ENCODE results near the gene TMEM115. TPM values are rescaled to one million over a fixed set of nuclear protein-coding genes. Genes with fewer than 3 reads are reported as not detected.

The TMEM115 gene
- total RNA-seq, 4 donors from 2014 or later = 71.8 to 103 (median 81.9) TPM

DNA sequence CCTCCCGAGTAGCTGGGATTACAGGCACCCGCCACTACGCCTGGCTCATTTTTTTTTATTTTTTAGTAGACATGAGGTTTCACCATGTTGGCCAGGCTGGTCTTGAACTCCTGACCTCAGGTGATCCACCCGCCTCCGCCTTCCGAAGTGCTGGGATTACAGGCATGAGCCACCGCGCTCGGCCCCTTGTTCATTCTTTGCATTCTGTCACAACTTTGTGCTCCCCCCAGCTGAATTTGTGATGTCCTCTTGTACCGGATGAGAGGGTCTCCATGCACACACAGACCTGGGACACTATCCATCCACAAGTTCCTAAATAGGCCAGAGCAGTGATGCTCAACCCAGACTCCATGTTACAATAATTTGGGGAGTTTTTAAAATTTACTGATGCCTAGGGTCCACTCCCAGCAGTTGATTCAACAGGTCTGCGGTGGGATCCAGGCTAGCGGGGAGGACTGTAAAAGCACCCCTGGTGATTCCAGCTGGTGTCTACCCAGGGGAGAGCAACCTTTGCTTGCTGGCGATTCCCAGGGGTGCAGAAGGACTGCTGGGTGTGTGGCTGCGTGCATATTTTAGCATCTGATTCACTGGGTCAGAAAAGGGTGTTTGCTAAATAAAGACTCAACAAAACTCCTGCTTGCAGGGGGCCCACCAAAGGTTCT lies 19.7 kb downstream of the TMEM115 start:
- H3K36me3 ChIP-seq = no peaks in the 10 kb centered on the region
- TF ChIP-seq, protein P1, sequence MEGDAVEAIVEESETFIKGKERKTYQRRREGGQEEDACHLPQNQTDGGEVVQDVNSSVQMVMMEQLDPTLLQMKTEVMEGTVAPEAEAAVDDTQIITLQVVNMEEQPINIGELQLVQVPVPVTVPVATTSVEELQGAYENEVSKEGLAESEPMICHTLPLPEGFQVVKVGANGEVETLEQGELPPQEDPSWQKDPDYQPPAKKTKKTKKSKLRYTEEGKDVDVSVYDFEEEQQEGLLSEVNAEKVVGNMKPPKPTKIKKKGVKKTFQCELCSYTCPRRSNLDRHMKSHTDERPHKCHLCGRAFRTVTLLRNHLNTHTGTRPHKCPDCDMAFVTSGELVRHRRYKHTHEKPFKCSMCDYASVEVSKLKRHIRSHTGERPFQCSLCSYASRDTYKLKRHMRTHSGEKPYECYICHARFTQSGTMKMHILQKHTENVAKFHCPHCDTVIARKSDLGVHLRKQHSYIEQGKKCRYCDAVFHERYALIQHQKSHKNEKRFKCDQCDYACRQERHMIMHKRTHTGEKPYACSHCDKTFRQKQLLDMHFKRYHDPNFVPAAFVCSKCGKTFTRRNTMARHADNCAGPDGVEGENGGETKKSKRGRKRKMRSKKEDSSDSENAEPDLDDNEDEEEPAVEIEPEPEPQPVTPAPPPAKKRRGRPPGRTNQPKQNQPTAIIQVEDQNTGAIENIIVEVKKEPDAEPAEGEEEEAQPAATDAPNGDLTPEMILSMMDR (IDR thresholded peaks at IDR 0.05) = no peak
- no peak for TF ChIP-seq POLR2AphosphoS5 (IDR thresholded peaks at IDR 0.05)
- no peak for TF ChIP-seq EP300 (IDR thresholded peaks at IDR 0.05; ENCODE audit: low read depth)
- TF ChIP-seq POLR2A (IDR thresholded peaks at IDR 0.05) = no peak
- H3K4me1 ChIP-seq = peaks cover 22 to 58% (median 45%) of the 10 kb centered on the region in 4 donors
- intact Hi-C loops (cut with DNase I; ENCODE audit: low total_unique reads) = loop anchor here (10.0 kb wide), 2 partner anchors 205 to 1945 kb away; partner anchors contain the start of gene GLYCTK
- in situ Hi-C loops (cut with MboI; ENCODE audit: low pct_ligation_motif_present in 1 of 4, low pct_unique_long_range_greater_than_20kb in 1 of 4, low sequenced_read_pairs in 3 of 4) = loop anchor here in 1 of 4 donors (10.0 kb wide), 1 partner anchor 195 kb away; no protein-coding TSS in a partner anchor
- H3K4me3 ChIP-seq = peak overlapping the region in 3 of 4 donors; percentile 35 to 62 (median 51)
- peak overlapping the region; percentile 93 to 99 (median 98) for H3K27ac ChIP-seq
- no peaks in the 10 kb centered on the region for H3K9me3 ChIP-seq
- DNase-seq = no peak
- WGBS, 2 donors (ENCODE audit: low coverage in 1 of 2) = 64 to 75% methylated on average over 10 to 14 of the region's 14 CpGs
- H3K27me3 ChIP-seq = no peaks in the 10 kb centered on the region

DNA sequence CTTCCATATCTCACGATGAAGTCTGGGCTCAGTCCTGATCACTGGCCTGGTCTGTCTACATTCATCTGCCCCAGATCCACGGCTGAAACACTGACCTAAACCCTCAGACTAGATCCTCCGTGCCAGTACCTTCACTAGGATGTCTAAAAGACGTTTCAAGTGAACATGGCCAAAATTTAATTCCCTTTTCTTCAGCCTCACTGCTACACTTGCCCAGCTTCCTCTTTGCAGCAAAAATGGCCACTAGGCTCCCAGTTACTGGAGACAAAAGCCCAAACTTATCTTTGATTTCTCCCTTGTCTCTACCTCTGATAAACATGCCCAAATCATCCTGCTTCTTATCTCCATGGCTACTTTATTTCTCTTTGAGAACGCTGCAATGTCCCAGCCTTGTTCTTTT lies 20.4 kb downstream of the TMEM115 start:
- H3K27ac ChIP-seq = peak overlapping the region; percentile 93 to 99 (median 98)
- intact Hi-C loops (cut with DNase I; ENCODE audit: low total_unique reads) (loop anchor here (10.0 kb wide), 1 partner anchor 1946 kb away; the partner anchor contains the start of gene GLYCTK), in situ Hi-C loops (cut with MboI; ENCODE audit: low pct_ligation_motif_present in 1 of 4, low pct_unique_long_range_greater_than_20kb in 1 of 4, low sequenced_read_pairs in 3 of 4) (no loop called here)
- peaks cover 26 to 65% (median 52%) of the 10 kb centered on the region in 4 donors for H3K4me1 ChIP-seq
- no peaks in the 10 kb centered on the region for H3K36me3 ChIP-seq
- WGBS, 2 donors (ENCODE audit: low coverage in 1 of 2) = 44 to 60% methylated on average over 1 to 5 of the region's 5 CpGs
- DNase-seq = no peak
- no peaks in the 10 kb centered on the region for H3K27me3 ChIP-seq
- no peaks in the 10 kb centered on the region for H3K9me3 ChIP-seq
- TF ChIP-seq EP300 (IDR thresholded peaks at IDR 0.05; ENCODE audit: low read depth) (no peak), POLR2A (IDR thresholded peaks at IDR 0.05) (no peak), POLR2AphosphoS5 (IDR thresholded peaks at IDR 0.05) (no peak)
- TF ChIP-seq, protein P1 (IDR thresholded peaks at IDR 0.05) = no peak
- H3K4me3 ChIP-seq = peak overlapping the region in 1 of 4 donors; percentile 62

DNA sequence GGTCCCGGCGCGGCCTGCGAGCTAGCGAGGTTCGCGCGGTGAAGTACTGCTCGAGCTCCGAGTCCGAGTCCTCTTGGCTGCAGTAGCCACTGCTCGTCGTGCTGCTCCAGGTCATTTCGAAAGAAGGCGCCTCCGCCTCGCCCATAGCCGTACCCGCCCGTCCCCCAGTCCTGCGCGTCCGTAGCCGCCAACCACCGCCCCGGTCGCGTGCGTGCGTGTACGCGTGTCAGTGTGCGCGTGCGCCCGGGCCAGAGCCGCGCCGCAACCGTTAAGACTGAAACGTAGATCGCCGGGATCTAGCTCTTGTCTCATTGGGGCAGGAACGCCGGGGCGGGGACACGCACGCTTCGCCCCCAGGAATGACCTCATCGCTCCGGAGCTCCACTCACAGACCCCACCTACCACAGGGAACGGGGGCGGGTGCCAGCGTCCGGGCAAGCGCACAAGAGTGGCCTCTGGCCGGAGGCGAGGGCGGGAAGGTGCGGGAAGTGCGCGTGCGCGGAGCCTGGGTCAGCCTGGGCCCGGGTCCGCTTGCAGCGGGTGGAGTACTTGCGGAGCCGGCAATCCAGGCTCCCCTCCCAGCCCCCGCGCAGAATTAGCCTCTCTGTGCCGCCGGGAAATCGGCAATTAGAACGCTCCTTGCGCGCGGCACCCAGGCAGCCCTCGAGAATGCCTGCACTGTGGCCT lies 22.0 kb downstream of the TMEM115 start:
- H3K4me1 ChIP-seq = peaks cover 26 to 74% (median 59%) of the 10 kb centered on the region in 4 donors
- in situ Hi-C loops (cut with MboI; ENCODE audit: low pct_ligation_motif_present in 1 of 4, low pct_unique_long_range_greater_than_20kb in 1 of 4, low sequenced_read_pairs in 3 of 4) = no loop called here
- H3K9me3 ChIP-seq = no peaks in the 10 kb centered on the region
- intact Hi-C loops (cut with DNase I; ENCODE audit: low total_unique reads) = loop anchor here (10.0 kb wide), 1 partner anchor 1947 kb away; the partner anchor contains the start of gene GLYCTK
- peak; percentile 100 for DNase-seq
- TF ChIP-seq POLR2A (IDR thresholded peaks at IDR 0.05) (peak; percentile 92), POLR2AphosphoS5 (IDR thresholded peaks at IDR 0.05) (peak; percentile 97 to 98 (median 97)), EP300 (IDR thresholded peaks at IDR 0.05; ENCODE audit: low read depth) (peak; percentile 1)
- TF ChIP-seq, protein P1 (IDR thresholded peaks at IDR 0.05) = no peak
- WGBS, 2 donors (ENCODE audit: low coverage in 1 of 2) = 0% methylated on average over 71 of the region's 79 CpGs; no CpG with 5 or more reads in 1 of the 2 donors
- H3K27me3 ChIP-seq = no peaks in the 10 kb centered on the region
- peak overlapping the region; percentile 93 to 99 (median 98) for H3K27ac ChIP-seq
- H3K36me3 ChIP-seq = no peaks in the 10 kb centered on the region
- peak overlapping the region; percentile 49 to 91 (median 60) for H3K4me3 ChIP-seq
